Glomerular endothelial cell (primary cell): ENCODE results near the gene NEURL4. TPM values are rescaled to one million over a fixed set of nuclear protein-coding genes. Genes with fewer than 3 reads are reported as not detected.

ENCODE experiments used
- DNase-seq: peaks from one replicate; pipeline ENCODE4 v3.0.0-alpha.2; 2011; ENCODE audit warnings: low read depth, low spot score; ENCODE audit errors: extremely low read depth
- total RNA-seq: library from RNA; depleted of rRNA; stranded (reverse); fragments of >200 nt; gene quantifications from 2 replicates; pipeline ENCODE4 v1.2.3, GENCODE V29; 2015

Gene NEURL4
- total RNA-seq, 1 donor from 2014 or later = 15.5 TPM

DNA sequence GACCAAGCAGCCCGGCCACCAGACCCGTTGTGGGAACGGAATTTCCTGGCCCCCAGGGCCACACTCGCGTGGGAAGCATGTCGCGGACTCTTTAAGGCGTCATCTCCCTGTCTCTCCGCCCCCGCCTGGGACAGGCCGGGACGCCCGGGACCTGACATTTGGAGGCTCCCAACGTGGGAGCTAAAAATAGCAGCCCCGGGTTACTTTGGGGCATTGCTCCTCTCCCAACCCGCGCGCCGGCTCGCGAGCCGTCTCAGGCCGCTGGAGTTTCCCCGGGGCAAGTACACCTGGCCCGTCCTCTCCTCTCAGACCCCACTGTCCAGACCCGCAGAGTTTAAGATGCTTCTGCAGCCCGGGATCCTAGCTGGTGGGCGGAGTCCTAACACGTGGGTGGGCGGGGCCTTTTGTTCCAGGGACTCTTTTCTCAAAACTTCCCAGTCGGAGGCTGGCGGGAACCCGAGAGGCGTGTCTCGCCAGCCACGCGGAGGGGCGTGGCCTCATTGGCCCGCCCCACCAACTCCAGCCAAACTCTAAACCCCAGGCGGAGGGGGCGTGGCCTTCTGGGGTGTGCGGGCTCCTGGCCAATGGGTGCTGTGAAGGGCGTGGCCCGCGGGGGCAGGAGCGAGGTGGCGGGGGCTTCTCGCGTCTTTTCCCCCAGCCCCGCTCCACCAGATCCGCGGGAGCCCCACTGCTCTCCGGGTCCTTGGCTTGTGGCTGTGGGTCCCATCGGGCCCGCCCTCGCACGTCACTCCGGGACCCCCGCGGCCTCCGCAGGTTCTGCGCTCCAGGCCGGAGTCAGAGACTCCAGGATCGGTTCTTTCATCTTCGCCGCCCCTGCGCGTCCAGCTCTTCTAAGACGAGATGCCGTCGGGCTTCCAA is 47.8 kb downstream of the NEURL4 start, which contains the start of gene SLC2A4:
SLC2A4 (plus strand) TSS at position 645 of the 879 bp plus-strand sequence; CDS start at position 862, 217 bp downstream.
- no peak for DNase-seq

DNA sequence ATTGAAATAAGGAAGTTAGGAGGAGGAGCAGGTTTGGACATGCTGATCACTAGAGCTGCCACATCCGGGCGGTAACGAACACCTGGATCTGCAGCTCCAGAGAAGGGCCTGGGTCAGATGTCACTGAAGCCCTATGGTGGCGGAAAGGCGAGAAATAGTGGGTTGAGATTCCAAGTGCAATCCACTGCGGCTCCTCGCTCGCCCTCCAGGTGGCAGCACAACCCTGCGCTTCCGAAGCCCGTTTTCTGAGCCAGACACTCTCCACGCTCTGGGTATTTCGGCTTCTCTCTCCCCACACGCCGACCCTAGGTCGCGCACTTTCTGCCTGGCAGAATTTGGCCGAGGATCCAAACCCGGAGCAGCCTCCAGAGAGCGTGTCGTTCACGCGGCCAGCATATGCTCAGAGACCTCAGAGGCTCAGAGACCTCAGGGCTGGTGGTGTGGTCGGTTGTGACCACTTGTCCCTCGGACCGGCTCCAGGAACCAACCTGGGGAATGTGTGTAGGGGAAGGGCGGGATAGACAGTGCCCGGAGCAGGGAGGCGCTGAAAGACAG is 48.5 kb downstream of the NEURL4 start:
- no peak for DNase-seq

DNA sequence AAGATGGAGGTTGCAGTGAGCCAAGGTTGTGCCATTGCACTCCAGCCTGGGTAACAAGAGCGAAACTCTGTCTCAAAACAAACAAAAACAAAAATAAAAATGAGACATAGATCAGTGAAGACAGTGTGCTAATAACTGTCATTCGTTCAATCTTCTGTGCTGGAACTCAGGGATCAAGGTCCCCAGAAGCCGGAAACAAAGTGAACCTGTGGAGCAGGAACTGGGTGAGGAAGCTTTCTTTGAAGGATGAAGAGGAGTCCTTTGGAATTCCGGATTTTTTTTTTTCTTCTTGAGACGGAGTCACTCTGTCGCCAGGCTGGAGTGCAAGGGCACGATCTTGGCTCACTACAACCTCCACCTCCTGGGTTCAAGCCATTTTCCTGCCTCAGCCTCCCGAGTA is 49.7 kb downstream of the NEURL4 start:
- DNase-seq = no peak

DNA sequence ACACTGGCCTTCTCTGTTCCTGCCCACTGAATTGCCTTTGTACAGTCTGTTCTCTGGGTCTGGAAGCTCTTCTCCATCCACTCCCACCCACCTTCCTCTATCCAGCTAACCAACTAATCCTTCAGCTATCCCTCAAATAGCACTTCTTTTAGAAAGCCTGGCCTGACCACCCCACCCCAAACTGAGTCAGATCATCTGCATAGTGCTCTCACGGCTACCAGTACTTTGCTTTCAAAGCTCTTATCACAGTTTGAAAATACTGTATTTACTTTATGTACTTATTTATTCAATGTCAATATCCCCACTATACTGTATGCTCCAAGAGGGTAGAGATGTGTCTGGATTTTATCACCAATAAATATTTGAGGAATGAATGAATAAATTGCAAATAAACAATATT is 62.4 kb downstream of the NEURL4 start:
- DNase-seq = no peak

Other genes starting within 250 kb of the NEURL4 start
- not detected in 2 replicates for gene CLEC10A, start 249.1 kb downstream of the NEURL4 start, total RNA-seq
- not detected in 2 replicates for gene ASGR2, start 214.5 kb downstream of the NEURL4 start, total RNA-seq
- 2.6 and 5.4 TPM in 2 replicates for gene ASGR1, start 150.0 kb downstream of the NEURL4 start, total RNA-seq
- 10.8 and 22.3 TPM in 2 replicates for gene DLG4, start 109.5 kb downstream of the NEURL4 start, total RNA-seq
- gene ACADVL, start 109.4 kb downstream of the NEURL4 start, total RNA-seq = 252 and 369 TPM in 2 replicates
- gene DVL2, start 94.8 kb downstream of the NEURL4 start, total RNA-seq = 36.9 and 41.6 TPM in 2 replicates
- 42.9 and 53.0 TPM in 2 replicates for gene PHF23, start 89.9 kb downstream of the NEURL4 start, total RNA-seq
- 548 and 565 TPM in 2 replicates for gene GABARAP, start 86.9 kb downstream of the NEURL4 start, total RNA-seq
- 55.4 and 73.5 TPM in 2 replicates for gene CTDNEP1, start 77.6 kb downstream of the NEURL4 start, total RNA-seq
- 27.5 and 27.7 TPM in 2 replicates for gene ELP5, start 77.1 kb downstream of the NEURL4 start, total RNA-seq
- gene CLDN7, start 66.9 kb downstream of the NEURL4 start, total RNA-seq = 1.9 and 2.1 TPM in 2 replicates
- not detected in 2 replicates for gene SLC2A4, start 47.6 kb downstream of the NEURL4 start, total RNA-seq
- gene YBX2, start 34.7 kb downstream of the NEURL4 start, total RNA-seq = not detected in 2 replicates
- 432 and 433 TPM in 2 replicates for gene EIF5A, start 21.7 kb downstream of the NEURL4 start, total RNA-seq
- gene GPS2, start 14.0 kb downstream of the NEURL4 start, total RNA-seq = 48.2 and 64.6 TPM in 2 replicates
- 53.1 TPM in 1 of 2 replicates, not detected in the other for gene ACAP1, start 7.2 kb upstream of the NEURL4 start, total RNA-seq
- gene KCTD11, start 22.8 kb upstream of the NEURL4 start, total RNA-seq = 7.1 and 8.5 TPM in 2 replicates
- not detected in 2 replicates for gene TMEM95, start 25.8 kb upstream of the NEURL4 start, total RNA-seq
- gene TNK1, start 51.8 kb upstream of the NEURL4 start, total RNA-seq = 0.19 and 0.23 TPM in 2 replicates
- 74.1 and 82.8 TPM in 2 replicates for gene PLSCR3, start 65.2 kb upstream of the NEURL4 start, total RNA-seq
- gene TMEM256, start 74.8 kb upstream of the NEURL4 start, total RNA-seq = 56.7 and 73.7 TPM in 2 replicates
- 15.7 and 21.7 TPM in 2 replicates for gene NLGN2, start 78.5 kb upstream of the NEURL4 start, total RNA-seq
- gene SPEM1, start 91.0 kb upstream of the NEURL4 start, total RNA-seq = not detected in 2 replicates
- gene SPEM2, start 96.3 kb upstream of the NEURL4 start, total RNA-seq = not detected in 2 replicates
- not detected in 2 replicates for gene SPEM3, start 99.5 kb upstream of the NEURL4 start, total RNA-seq
- gene TMEM102, start 106.1 kb upstream of the NEURL4 start, total RNA-seq = 11.6 and 15.4 TPM in 2 replicates
- gene FGF11, start 110.2 kb upstream of the NEURL4 start, total RNA-seq = 0.44 and 0.88 TPM in 2 replicates
- gene CHRNB1, start 115.7 kb upstream of the NEURL4 start, total RNA-seq = 5.7 and 9.6 TPM in 2 replicates
- 41.8 and 43.9 TPM in 2 replicates for gene ZBTB4, start 150.3 kb upstream of the NEURL4 start, total RNA-seq
- not detected in 2 replicates for gene SLC35G6, start 152.1 kb upstream of the NEURL4 start, total RNA-seq
- 81.5 and 124 TPM in 2 replicates for gene POLR2A, start 155.0 kb upstream of the NEURL4 start, total RNA-seq
- gene TNFSF12, start 219.7 kb upstream of the NEURL4 start, total RNA-seq = 30.3 and 38.2 TPM in 2 replicates
- gene TNFSF13, start 229.4 kb upstream of the NEURL4 start, total RNA-seq = 1.5 and 6.7 TPM in 2 replicates
- 60.7 and 79.5 TPM in 2 replicates for gene SENP3, start 232.6 kb upstream of the NEURL4 start, total RNA-seq